H9 (cell line): ENCODE measurements around the gene KCNH2. TPM values are rescaled to one million over a fixed set of nuclear protein-coding genes. Genes with fewer than 3 reads are reported as not detected.

Source experiments
- DNase-seq: peaks from one replicate; pipeline ENCODE4 v3.0.0-alpha.2; 2017
- H2AFZ ChIP-seq: one replicate; pipeline ENCODE4 v1.6.1; 2013; ENCODE audit warnings: mild to moderate bottlenecking, low read length, control low read depth, moderate library complexity
- H2AK5ac ChIP-seq: 2 replicates; pipeline ENCODE4 v1.6.1; 2013; ENCODE audit warnings: low read length, control low read depth, mixed read lengths; ENCODE audit not compliant: insufficient read length
- H2BK120ac ChIP-seq: one replicate; pipeline ENCODE4 v1.6.1; 2013; ENCODE audit warnings: low read depth, mild to moderate bottlenecking, low read length, control low read depth, inconsistent platforms; ENCODE audit not compliant: poor library complexity, severe bottlenecking
- H2BK12ac ChIP-seq: 2 replicates; pipeline ENCODE4 v1.6.1; 2013; ENCODE audit warnings: low read length, control low read depth, mixed read lengths, low read depth; ENCODE audit not compliant: insufficient read length
- H2BK15ac ChIP-seq: 2 replicates; pipeline ENCODE4 v1.6.1; 2013; ENCODE audit warnings: low read depth, low read length, control low read depth
- H2BK20ac ChIP-seq: one replicate; pipeline ENCODE4 v1.6.1; 2013; ENCODE audit warnings: low read depth, mild to moderate bottlenecking, low read length, control low read depth, inconsistent platforms; ENCODE audit not compliant: poor library complexity, severe bottlenecking
- H2BK5ac ChIP-seq: 2 replicates; pipeline ENCODE4 v1.6.1; 2013; ENCODE audit warnings: low read length, control low read depth, mixed read lengths; ENCODE audit not compliant: insufficient read length
- H3K14ac ChIP-seq: 2 replicates; pipeline ENCODE4 v1.6.1; 2013; ENCODE audit warnings: low read length, control low read depth; ENCODE audit not compliant: insufficient read depth
- H3K18ac ChIP-seq: 2 replicates; pipeline ENCODE4 v1.6.1; 2013; ENCODE audit warnings: low read depth, mild to moderate bottlenecking, mixed read lengths, low read length, control low read depth; ENCODE audit not compliant: insufficient read length
- H3K23ac ChIP-seq: 2 replicates; pipeline ENCODE4 v1.6.1; 2013; ENCODE audit warnings: low read length, control low read depth, mixed read lengths, low read depth; ENCODE audit not compliant: insufficient read length
- H3K23me2 ChIP-seq: 2 replicates; pipeline ENCODE4 v1.6.1; 2013; ENCODE audit warnings: low read depth, mild to moderate bottlenecking, mixed read lengths, low read length, control low read depth; ENCODE audit not compliant: insufficient read length, poor library complexity, severe bottlenecking
- H3K27ac ChIP-seq: 2 replicates; pipeline ENCODE4 v1.5.1; 2013; ENCODE audit warnings: low read length, control low read depth, mixed read lengths, low read depth; ENCODE audit not compliant: insufficient read length
- H3K27me3 ChIP-seq: 2 replicates; pipeline ENCODE4 v1.6.1; 2013; ENCODE audit warnings: low read length, control low read depth, inconsistent platforms; ENCODE audit not compliant: insufficient read depth
- H3K4ac ChIP-seq: 2 replicates; pipeline ENCODE4 v1.6.1; 2013; ENCODE audit warnings: low read depth, mild to moderate bottlenecking, control low read depth, inconsistent platforms, low read length, moderate library complexity
- H3K4me1 ChIP-seq: 2 replicates; pipeline ENCODE4 v1.6.1; 2013; ENCODE audit warnings: low read length, control low read depth, inconsistent platforms; ENCODE audit not compliant: insufficient read depth
- H3K4me2 ChIP-seq: 2 replicates; pipeline ENCODE4 v1.6.1; 2013; ENCODE audit warnings: low read length, control low read depth, mixed read lengths; ENCODE audit not compliant: insufficient read length, insufficient read depth
- H3K56ac ChIP-seq: 2 replicates; pipeline ENCODE4 v1.6.1; 2013; ENCODE audit warnings: low read depth, mild to moderate bottlenecking, mixed read lengths, low read length, control low read depth; ENCODE audit not compliant: insufficient read length
- H3K79me1 ChIP-seq: 2 replicates; pipeline ENCODE4 v1.6.1; 2013; ENCODE audit warnings: low read depth, mild to moderate bottlenecking, moderate library complexity, low read length, control low read depth, inconsistent platforms; ENCODE audit not compliant: insufficient read depth, poor library complexity, severe bottlenecking
- H3K79me2 ChIP-seq: 2 replicates; pipeline ENCODE4 v1.6.1; 2013; ENCODE audit warnings: low read length, control low read depth, inconsistent platforms; ENCODE audit not compliant: insufficient read depth
- H3K9ac ChIP-seq: 2 replicates; pipeline ENCODE4 v1.6.1; 2013; ENCODE audit warnings: low read length, control low read depth, mixed read lengths; ENCODE audit not compliant: insufficient read length; ENCODE audit errors: extremely low read depth
- H3K9me3 ChIP-seq: one replicate; pipeline ENCODE4 v1.6.1; 2013; ENCODE audit warnings: low read depth, low read length, inconsistent platforms; ENCODE audit not compliant: control insufficient read depth
- H3T11ph ChIP-seq: one replicate; pipeline ENCODE4 v1.6.1; 2013; ENCODE audit warnings: mild to moderate bottlenecking, low read length, control low read depth, inconsistent platforms
- H4K20me1 ChIP-seq: one replicate; pipeline ENCODE4 v1.6.1; 2013; ENCODE audit not compliant: control insufficient read depth, insufficient read length, insufficient read depth
- H4K5ac ChIP-seq: 2 replicates; pipeline ENCODE4 v1.6.1; 2013; ENCODE audit warnings: low read depth, mild to moderate bottlenecking, mixed read lengths, low read length, control low read depth; ENCODE audit not compliant: insufficient read length
- H4K8ac ChIP-seq: replicated peaks from 2 replicates; pipeline ENCODE4 v1.6.1; 2013; ENCODE audit warnings: low read length, control low read depth, mixed read lengths, low read depth; ENCODE audit not compliant: insufficient read length
- H4K91ac ChIP-seq: 2 replicates; pipeline ENCODE4 v1.6.1; 2013; ENCODE audit warnings: low read depth, mild to moderate bottlenecking, moderate library complexity, mixed read lengths, low read length, control low read depth; ENCODE audit not compliant: insufficient read length
- H3K27ac Mint-ChIP-seq, 3 experiments: 2 replicates in 2 of 3; 3 replicates in 1 of 3; pipeline ENCODE4 v1.8.0; 2020 to 2021; ENCODE audit warnings: mixed read lengths in 3 of 3, mild to moderate bottlenecking in 1 of 3, moderate library complexity in 1 of 3
- H3K27me3 Mint-ChIP-seq: 2 replicates; pipeline ENCODE4 v1.8.0; 2021; ENCODE audit warnings: low read depth, mild to moderate bottlenecking, moderate library complexity, mixed read lengths
- H3K36me3 Mint-ChIP-seq, 3 experiments: 2 replicates in 2 of 3; 3 replicates in 1 of 3; pipeline ENCODE4 v1.8.0; 2020 to 2021; ENCODE audit warnings: low read depth in 3 of 3, mixed read lengths in 3 of 3; ENCODE audit not compliant: insufficient read depth in 1 of 3
- H3K4me1 Mint-ChIP-seq, 2 experiments: 2 replicates each; pipeline ENCODE4 v1.8.0; 2020; ENCODE audit warnings: mixed read lengths in 2 of 2
- H3K4me3 Mint-ChIP-seq, 2 experiments: 2 replicates in 1 of 2; 3 replicates in 1 of 2; pipeline ENCODE4 v1.8.0; 2020 to 2021; ENCODE audit warnings: mild to moderate bottlenecking in 2 of 2, mixed read lengths in 2 of 2, moderate library complexity in 1 of 2
- H3K9me3 Mint-ChIP-seq, 2 experiments: 2 replicates in 1 of 2; 3 replicates in 1 of 2; pipeline ENCODE4 v1.8.0; 2020; ENCODE audit warnings: mild to moderate bottlenecking in 2 of 2, mixed read lengths in 2 of 2, moderate library complexity in 1 of 2
- CTCF ChIP-seq: fragments of 200-600 bp; sonication (generic); conservative IDR thresholded peaks from 3 replicates; pipeline ENCODE4 v1.8.0; 2021; ENCODE audit warnings: antibody characterized with exemption, mild to moderate bottlenecking
- WGBS: extraction: QIAGEN DNeasy Blood & Tissue Kit; methylation state at CpG from one replicate; pipeline ENCODE4 v1.1.7; 2013; ENCODE audit warnings: missing lambda C conversion rate, low lambda C conversion rate, mixed read lengths; ENCODE audit not compliant: insufficient read length; ENCODE audit errors: extremely low coverage; 5-methylcytosine and 5-hydroxymethylcytosine counted together
- total RNA-seq: library from RNA; stranded (reverse); gene quantifications from 2 replicates; pipeline ENCODE4 v1.2.1, GENCODE V29; 2021

KCNH2 gene
- total RNA-seq, 1 experiment from 2014 or later: 4.5 TPM

GRCh38 chr7:150959081-150959480, 19.0 kb downstream of the KCNH2 start:
- no peak overlapping the region for H2AFZ ChIP-seq
- no peaks in the 10 kb centered on the region for H3K27me3 ChIP-seq
- Mint-ChIP-seq H3K36me3 (no peaks in the 10 kb centered on the region), H3K27me3 (peaks cover 2% of the 10 kb centered on the region; the same call in 1 of the 2 replicates), H3K27ac (no peak overlapping the region), H3K9me3 (no peaks in the 10 kb centered on the region), H3K4me3 (no peak overlapping the region), H3K4me1 (peaks cover 20 to 26% of the 10 kb centered on the region in 2 experiments)
- H2BK120ac ChIP-seq: no peak overlapping the region
- TF ChIP-seq CTCF: no peak
- H4K20me1 ChIP-seq: no peaks in the 10 kb centered on the region
- no peak for DNase-seq
- no peak overlapping the region for H3K9ac ChIP-seq
- no peaks in the 10 kb centered on the region for H3K23me2 ChIP-seq
- H4K91ac ChIP-seq: no peak overlapping the region
- H3K4me1 ChIP-seq: no peaks in the 10 kb centered on the region
- no peak overlapping the region for H3K4me2 ChIP-seq
- no peaks in the 10 kb centered on the region for H3K9me3 ChIP-seq
- H3K4ac ChIP-seq: no peak overlapping the region
- no peak overlapping the region for H2BK20ac ChIP-seq
- H4K5ac ChIP-seq: no peak overlapping the region
- H3T11ph ChIP-seq: no peak overlapping the region
- H3K79me1 ChIP-seq: no peaks in the 10 kb centered on the region
- no peak overlapping the region for H3K27ac ChIP-seq
- H4K8ac ChIP-seq: no peak overlapping the region
- no peaks in the 10 kb centered on the region for H3K79me2 ChIP-seq
- WGBS: no CpG with 5 or more reads among the region's 3 CpGs
- no peak overlapping the region for H2AK5ac ChIP-seq
- H3K18ac ChIP-seq: no peak overlapping the region
- no peak overlapping the region for H2BK12ac ChIP-seq
- H2BK5ac ChIP-seq: no peak overlapping the region
- no peak overlapping the region for H3K56ac ChIP-seq
- H3K14ac ChIP-seq: no peak overlapping the region
- no peak overlapping the region for H2BK15ac ChIP-seq
- no peak overlapping the region for H3K23ac ChIP-seq
